SKM-1 (cell line): ENCODE data around the gene ANP32A.
"Not testable (repeated sequence)": the region's sequence is repeated elsewhere in the genome, so short reads cannot be mapped to it uniquely, and the experiment has no call there.

Experiments
- DNase-seq: peaks from one replicate; lab custom pipeline; 2025; ENCODE audit not compliant: unreplicated experiment; lab: John Stamatoyannopoulos, UW

ANP32A gene

GRCh38 chr15:68820295-68821189, at the start of gene ANP32A:
ANP32A (minus strand) TSS chr15:68820895; CDS start chr15:68820751, 144 bp downstream.
- DNase-seq: peak; percentile 71

- no peak for DNase-seq
These were observed 47.6 kb upstream of the ANP32A start for GRCh38 chr15:68868296-68868695.

- no peak for DNase-seq
These were observed 41.7 kb upstream of the ANP32A start for GRCh38 chr15:68862415-68862814.

- DNase-seq: not testable (repeated sequence)
These were observed 38.0 kb upstream of the ANP32A start for GRCh38 chr15:68858666-68859065.

GRCh38 chr15:68857443-68857842, 36.7 kb upstream of the ANP32A start:
- not testable (repeated sequence) for DNase-seq

GRCh38 chr15:68852461-68852860, 31.8 kb upstream of the ANP32A start:
- DNase-seq: no peak

- no peak for DNase-seq
These were observed 31.3 kb upstream of the ANP32A start for GRCh38 chr15:68851971-68852370.

GRCh38 chr15:68849497-68849896, 28.8 kb upstream of the ANP32A start:
- no peak for DNase-seq

- DNase-seq: no peak
These were observed 26.2 kb upstream of the ANP32A start for GRCh38 chr15:68846851-68847439.

- no peak for DNase-seq
These were observed 24.3 kb upstream of the ANP32A start for GRCh38 chr15:68844856-68845550.

- DNase-seq: no peak
These were observed 23.0 kb upstream of the ANP32A start for GRCh38 chr15:68843425-68844311.

- no peak for DNase-seq
These were observed 22.3 kb upstream of the ANP32A start for GRCh38 chr15:68842958-68843357.

GRCh38 chr15:68834346-68834745, 13.7 kb upstream of the ANP32A start:
- DNase-seq: no peak

- DNase-seq: no peak
These were observed 13.1 kb upstream of the ANP32A start for GRCh38 chr15:68833700-68834331.

- no peak for DNase-seq
These were observed 9.6 kb upstream of the ANP32A start for GRCh38 chr15:68830141-68830785.

- peak; percentile 34 for DNase-seq
These were observed 8.4 kb upstream of the ANP32A start for GRCh38 chr15:68829068-68829467.

- no peak for DNase-seq
These were observed 2.9 kb upstream of the ANP32A start for GRCh38 chr15:68823561-68823960.

GRCh38 chr15:68822818-68823217, 2.1 kb upstream of the ANP32A start:
- no peak for DNase-seq

- DNase-seq: peak; percentile 48
These were observed 1.2 kb upstream of the ANP32A start for GRCh38 chr15:68821841-68822381.
